Activated T-cell treated with anti-CD3 and anti-CD28 coated beads, Interleukin-2, amount 50 U/mL, for 48 hours (primary cell): ENCODE measurements around the gene ACTN4.

Experiments
- DNase-seq, 2 experiments: peaks; one replicate each; pipeline ENCODE4 v3.0.0-alpha.2; 2020

The ACTN4 gene

GRCh38 chr19:38697641-38698071 is 50.2 kb downstream of the ACTN4 start:
- DNase-seq, result no peak

GRCh38 chr19:38698225-38699026 is 51.0 kb downstream of the ACTN4 start:
- DNase-seq, result no peak

- DNase-seq, result peak in 1 of 2 experiments; percentile 30
Measured at GRCh38 chr19:38699027-38699346, 51.5 kb downstream of the ACTN4 start.

GRCh38 chr19:38699647-38700349 is 52.3 kb downstream of the ACTN4 start:
- DNase-seq, result no peak

- DNase-seq, result no peak
Measured at GRCh38 chr19:38700350-38700901, 53.0 kb downstream of the ACTN4 start.

- DNase-seq, result no peak
Measured at GRCh38 chr19:38700902-38701454, 53.5 kb downstream of the ACTN4 start.

GRCh38 chr19:38701455-38702063 is 54.1 kb downstream of the ACTN4 start:
- DNase-seq, result no peak

- DNase-seq, result no peak
Measured at GRCh38 chr19:38702278-38702677, 54.8 kb downstream of the ACTN4 start.

GRCh38 chr19:38703509-38703908 is 56.1 kb downstream of the ACTN4 start:
- no peak for DNase-seq

GRCh38 chr19:38704488-38705026 is 57.1 kb downstream of the ACTN4 start:
- no peak for DNase-seq

GRCh38 chr19:38705197-38706019 is 58.0 kb downstream of the ACTN4 start:
- DNase-seq, result no peak

- no peak for DNase-seq
Measured at GRCh38 chr19:38706792-38707511, 59.5 kb downstream of the ACTN4 start.

GRCh38 chr19:38707512-38708114 is 60.2 kb downstream of the ACTN4 start:
- DNase-seq, result no peak

GRCh38 chr19:38708413-38709024 is 61.1 kb downstream of the ACTN4 start:
- DNase-seq, result no peak

- DNase-seq, result no peak
Measured at GRCh38 chr19:38709119-38709518, 61.7 kb downstream of the ACTN4 start.

GRCh38 chr19:38709671-38710415 is 62.4 kb downstream of the ACTN4 start:
- no peak for DNase-seq

GRCh38 chr19:38710416-38710702 is 62.9 kb downstream of the ACTN4 start:
- DNase-seq, result no peak

GRCh38 chr19:38710928-38711725 is 63.7 kb downstream of the ACTN4 start:
- no peak for DNase-seq

- DNase-seq, result no peak
Measured at GRCh38 chr19:38711726-38712153, 64.3 kb downstream of the ACTN4 start.
